ENCODE measurements around the gene TMSB15C. TPM values are rescaled to one million over a fixed set of nuclear protein-coding genes. Genes with fewer than 3 reads are reported as not detected.
A peak's percentile ranks its signal among the peaks of the same experiment; 100 is the strongest.
"Not testable (repeated sequence)": the region's sequence is repeated elsewhere in the genome, so short reads cannot be mapped to it uniquely, and the experiment has no call there.

The TMSB15C gene
- total RNA-seq, result 3.2 and 3.4 TPM in 2 replicates
- polyA plus RNA-seq (2012), result 0.62 TPM

- not testable (repeated sequence) for DNase-seq (ENCODE audit: low read depth)
These were observed at the start of gene TMSB15C for GRCh38 chrX:104075778-104076445. TMSB15C (minus strand) TSS chrX:104076236.

- DNase-seq (ENCODE audit: low read depth), result no peak
These were observed 46.8 kb upstream of the TMSB15C start for GRCh38 chrX:104122829-104123228.

- DNase-seq (ENCODE audit: low read depth), result no peak
These were observed 42.7 kb upstream of the TMSB15C start for GRCh38 chrX:104118765-104119164.

- DNase-seq (ENCODE audit: low read depth), result no peak
These were observed 41.7 kb upstream of the TMSB15C start for GRCh38 chrX:104117759-104118158.

GRCh38 chrX:104113222-104113965 is 37.4 kb upstream of the TMSB15C start:
- DNase-seq (ENCODE audit: low read depth), result peak; percentile 58

GRCh38 chrX:104112326-104112951 is 36.4 kb upstream of the TMSB15C start, which contains the start of gene ZCCHC18:
ZCCHC18 (plus strand) TSS chrX:104112523; CDS start chrX:104114112, 1,589 bp downstream.
- peak; percentile 38 for DNase-seq (ENCODE audit: low read depth)

GRCh38 chrX:104110491-104111240 is 34.6 kb upstream of the TMSB15C start:
- DNase-seq (ENCODE audit: low read depth), result not testable (repeated sequence)

GRCh38 chrX:104108955-104109354 is 32.9 kb upstream of the TMSB15C start:
- no peak for DNase-seq (ENCODE audit: low read depth)

GRCh38 chrX:104105330-104106262 is 29.6 kb upstream of the TMSB15C start:
- peak; percentile 24 for DNase-seq (ENCODE audit: low read depth)

- DNase-seq (ENCODE audit: low read depth), result no peak
These were observed 28.6 kb upstream of the TMSB15C start for GRCh38 chrX:104104676-104105075.

GRCh38 chrX:104098919-104099318 is 22.9 kb upstream of the TMSB15C start:
- no peak for DNase-seq (ENCODE audit: low read depth)

GRCh38 chrX:104098151-104098808 is 22.2 kb upstream of the TMSB15C start:
- DNase-seq (ENCODE audit: low read depth), result peak; percentile 65

- DNase-seq (ENCODE audit: low read depth), result no peak
These were observed 9.9 kb upstream of the TMSB15C start for GRCh38 chrX:104085919-104086318.

- no peak for DNase-seq (ENCODE audit: low read depth)
These were observed 9.4 kb upstream of the TMSB15C start for GRCh38 chrX:104085477-104085876.

GRCh38 chrX:104084534-104085277 is 8.7 kb upstream of the TMSB15C start:
- no peak for DNase-seq (ENCODE audit: low read depth)

GRCh38 chrX:104084063-104084462 is 8.0 kb upstream of the TMSB15C start:
- DNase-seq (ENCODE audit: low read depth), result no peak

GRCh38 chrX:104077854-104078253 is 1.8 kb upstream of the TMSB15C start:
- not testable (repeated sequence) for DNase-seq (ENCODE audit: low read depth)

GRCh38 chrX:104062636-104063035 is 13.4 kb downstream of the TMSB15C start:
- DNase-seq (ENCODE audit: low read depth), result not testable (repeated sequence)

GRCh38 chrX:104054956-104055355 is 21.1 kb downstream of the TMSB15C start:
- not testable (repeated sequence) for DNase-seq (ENCODE audit: low read depth)
